ENCODE results near the gene ERAL1. TPM values are rescaled to one million over a fixed set of nuclear protein-coding genes. Genes with fewer than 3 reads are reported as not detected.

ERAL1 gene
- total and polyA plus RNA-seq, 2 of the 13 experiments (the other 11 are each of a cell fraction or from before 2014, with no cell fraction given), result 46.9 to 72.2 TPM

GRCh38 chr17:28854457-28855335 lies at the start of gene ERAL1 (continued):
- TF ChIP-seq RNF2 (conservative IDR thresholded peaks at IDR 0.05; ENCODE audit: low read depth) (no peak), DNMT3B (CRISPR knock-in tag; conservative IDR thresholded peaks at IDR 0.05) (no peak), ZNF720 (CRISPR knock-in tag; IDR thresholded peaks at IDR 0.05) (no peak), TCF7 (IDR thresholded peaks at IDR 0.05; ENCODE audit: low read depth) (no peak), RBFOX2 (IDR thresholded peaks at IDR 0.05; ENCODE audit: low read depth, low read length) (peak; percentile 74), MBD4 (IDR thresholded peaks at IDR 0.05; ENCODE audit: borderline replicate concordance, low read length) (no peak), ZNF274 (CRISPR knock-in tag; IDR thresholded peaks at IDR 0.05) (peak; percentile 43; the same call in 1 of the 2 replicates), ZNF781 (CRISPR knock-in tag; IDR thresholded peaks at IDR 0.05; ENCODE audit: borderline replicate concordance, not compliant biosample characterization) (peak; percentile 78), NR2F2 (IDR thresholded peaks at IDR 0.05; ENCODE audit: borderline replicate concordance, low read depth) (no peak), ZBTB38 (CRISPR knock-in tag; IDR thresholded peaks at IDR 0.05) (no peak; the same call in 1 of the 2 replicates), SKIL (CRISPR knock-in tag; IDR thresholded peaks at IDR 0.05; ENCODE audit: borderline replicate concordance) (no peak), CEBPG (CRISPR knock-in tag; IDR thresholded peaks at IDR 0.05) (no peak; the same call in 1 of the 2 replicates), ARHGAP35 (CRISPR knock-in tag; IDR thresholded peaks at IDR 0.05; ENCODE audit: borderline replicate concordance) (no peak), ZMAT5 (CRISPR knock-in tag; IDR thresholded peaks at IDR 0.05; ENCODE audit: borderline replicate concordance, low read depth) (no peak), GPN1 (CRISPR knock-in tag; IDR thresholded peaks at IDR 0.05; ENCODE audit: borderline replicate concordance) (no peak), SUZ12 (IDR thresholded peaks at IDR 0.05; ENCODE audit: low read depth, low read length) (peak; percentile 30; the same call in 1 of the 2 replicates), ZNF136 (CRISPR knock-in tag; IDR thresholded peaks at IDR 0.05; ENCODE audit: low read depth) (no peak), DR1 (CRISPR knock-in tag; IDR thresholded peaks at IDR 0.05) (peak; percentile 58; the same call in 1 of the 2 replicates), ZNF547 (CRISPR knock-in tag; IDR thresholded peaks at IDR 0.05) (no peak), ZNF883 (CRISPR knock-in tag; IDR thresholded peaks at IDR 0.05; ENCODE audit: not compliant biosample characterization) (peak; percentile 49), KMT2A (CRISPR knock-in tag; IDR thresholded peaks at IDR 0.05) (peak; percentile 88)
- TF ChIP-seq, protein P1, sequence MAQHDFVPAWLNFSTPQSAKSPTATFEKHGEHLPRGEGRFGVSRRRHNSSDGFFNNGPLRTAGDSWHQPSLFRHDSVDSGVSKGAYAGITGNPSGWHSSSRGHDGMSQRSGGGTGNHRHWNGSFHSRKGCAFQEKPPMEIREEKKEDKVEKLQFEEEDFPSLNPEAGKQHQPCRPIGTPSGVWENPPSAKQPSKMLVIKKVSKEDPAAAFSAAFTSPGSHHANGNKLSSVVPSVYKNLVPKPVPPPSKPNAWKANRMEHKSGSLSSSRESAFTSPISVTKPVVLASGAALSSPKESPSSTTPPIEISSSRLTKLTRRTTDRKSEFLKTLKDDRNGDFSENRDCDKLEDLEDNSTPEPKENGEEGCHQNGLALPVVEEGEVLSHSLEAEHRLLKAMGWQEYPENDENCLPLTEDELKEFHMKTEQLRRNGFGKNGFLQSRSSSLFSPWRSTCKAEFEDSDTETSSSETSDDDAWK (CRISPR knock-in tag; IDR thresholded peaks at IDR 0.05), result no peak

Data from HepG2 (cell line).